Liver (tissue), 9 donors: ENCODE data around the gene MED12L. TPM values are rescaled to one million over a fixed set of nuclear protein-coding genes. Genes with fewer than 3 reads are reported as not detected.

Experiments
- DNase-seq: peaks from one replicate; pipeline ENCODE4 v3.0.0-alpha.2; 2017; ENCODE audit warnings: low spot score
- H3K27ac ChIP-seq, 2 donors: one replicate each; pipeline ENCODE4 v1.7.0; 2013; ENCODE audit warnings: inconsistent platforms in 2 of 2, low read length in 2 of 2, control low read depth in 1 of 2, low read depth in 1 of 2, mild to moderate bottlenecking in 1 of 2
- H3K27me3 ChIP-seq, 4 donors: one replicate each; pipeline versions ENCODE4 v1.6.1 to v1.7.0; 2013; ENCODE audit warnings: low read length in 3 of 4, inconsistent platforms in 1 of 4, mild to moderate bottlenecking in 1 of 4, moderate library complexity in 1 of 4; ENCODE audit not compliant: control insufficient read depth in 4 of 4, insufficient read depth in 4 of 4
- H3K36me3 ChIP-seq, 4 donors: one replicate each; pipeline versions ENCODE4 v1.6.1 to v1.7.0; 2013; ENCODE audit warnings: low read length in 3 of 4, mild to moderate bottlenecking in 3 of 4, low read depth in 1 of 4, moderate library complexity in 1 of 4; ENCODE audit not compliant: control insufficient read depth in 4 of 4, insufficient read depth in 3 of 4
- H3K4me1 ChIP-seq, 4 donors: one replicate each; pipeline versions ENCODE4 v1.6.1 to v1.7.0; 2013; ENCODE audit warnings: low read length in 3 of 4, mild to moderate bottlenecking in 3 of 4, moderate library complexity in 1 of 4; ENCODE audit not compliant: control insufficient read depth in 4 of 4, insufficient read depth in 4 of 4
- H3K4me3 ChIP-seq, 3 donors: one replicate each; pipeline versions ENCODE4 v1.6.1 to v1.7.0; 2013; ENCODE audit warnings: low read length in 3 of 3, control low read depth in 1 of 3, low read depth in 1 of 3, mild to moderate bottlenecking in 1 of 3
- H3K9ac ChIP-seq, 2 donors: one replicate each; pipeline ENCODE4 v1.7.0; 2013; ENCODE audit warnings: low read length in 2 of 2, mild to moderate bottlenecking in 2 of 2, moderate library complexity in 2 of 2, control low read depth in 1 of 2, low read depth in 1 of 2
- H3K9me3 ChIP-seq, 4 donors: one replicate each; pipeline versions ENCODE4 v1.6.1 to v1.7.0; 2013; ENCODE audit warnings: low read length in 3 of 4; ENCODE audit not compliant: control insufficient read depth in 4 of 4
- ATF3 ChIP-seq: IDR thresholded peaks from 2 replicates; pipeline ENCODE4 v1.6.1; 2016; ENCODE audit warnings: antibody characterized with exemption
- EGR1 ChIP-seq, 2 donors: IDR thresholded peaks; 2 replicates each; pipeline ENCODE4 v1.6.1; 2016 to 2018; ENCODE audit warnings: antibody characterized with exemption in 2 of 2, low read depth in 2 of 2
- FOXA1 ChIP-seq: IDR thresholded peaks from 2 replicates; pipeline ENCODE4 v1.6.1; 2016; ENCODE audit warnings: antibody characterized with exemption
- FOXA2 ChIP-seq: IDR thresholded peaks from 2 replicates; pipeline ENCODE4 v1.6.1; 2016; ENCODE audit warnings: antibody characterized with exemption
- GABPA ChIP-seq, 2 donors: IDR thresholded peaks in 1 of 2; conservative IDR thresholded peaks in 1 of 2; 2 replicates each; pipeline ENCODE4 v1.6.1; 2016; ENCODE audit warnings: antibody characterized with exemption in 2 of 2, mild to moderate bottlenecking in 1 of 2, moderate library complexity in 1 of 2
- HNF4A ChIP-seq, 2 donors: conservative IDR thresholded peaks; 2 replicates each; pipeline ENCODE4 v1.6.1; 2016; ENCODE audit warnings: antibody characterized with exemption in 2 of 2, mild to moderate bottlenecking in 2 of 2
- HNF4G ChIP-seq: IDR thresholded peaks from 2 replicates; pipeline ENCODE4 v1.6.1; 2016; ENCODE audit warnings: antibody characterized with exemption
- JUND ChIP-seq, 2 donors: IDR thresholded peaks; 2 replicates each; pipeline ENCODE4 v1.6.1; 2016; ENCODE audit warnings: antibody characterized with exemption in 2 of 2
- NR2F2 ChIP-seq: IDR thresholded peaks from 2 replicates; pipeline ENCODE4 v1.6.1; 2016; ENCODE audit warnings: antibody characterized with exemption
- RAD21 ChIP-seq, 2 donors: IDR thresholded peaks; 2 replicates each; pipeline ENCODE4 v1.6.1; 2016; ENCODE audit warnings: antibody characterized with exemption in 2 of 2, mild to moderate bottlenecking in 2 of 2
- RXRA ChIP-seq, 2 donors: IDR thresholded peaks; 2 replicates each; pipeline ENCODE4 v1.6.1; 2017 to 2018; ENCODE audit warnings: antibody characterized with exemption in 2 of 2, mild to moderate bottlenecking in 1 of 2
- SP1 ChIP-seq: IDR thresholded peaks from 2 replicates; pipeline ENCODE4 v1.6.1; 2018; ENCODE audit warnings: antibody characterized with exemption, mild to moderate bottlenecking
- TAF1 ChIP-seq: conservative IDR thresholded peaks from 2 replicates; pipeline ENCODE4 v1.6.1; 2016; ENCODE audit warnings: antibody characterized with exemption, mild to moderate bottlenecking
- YY1 ChIP-seq: IDR thresholded peaks from 2 replicates; pipeline ENCODE4 v1.6.1; 2016; ENCODE audit warnings: antibody characterized with exemption, mild to moderate bottlenecking
- ZBTB33 ChIP-seq: IDR thresholded peaks from 2 replicates; pipeline ENCODE4 v1.6.1; 2016; ENCODE audit warnings: antibody characterized with exemption
- WGBS: extraction: QIAGEN DNeasy Blood & Tissue Kit; methylation state at CpG from one replicate; pipeline ENCODE4 v1.1.7; 2013; 5-methylcytosine and 5-hydroxymethylcytosine counted together
- polyA plus RNA-seq, 2 donors: library from polyadenylated mRNA; stranded (reverse) in 1 of 2; unstranded in 1 of 2; fragments of 200-250 nt in 1 of 2; fragments of >200 nt in 1 of 2; fragmentation: Nextera tagmentation in 1 of 2; extraction: Ambion mirVana in 1 of 2; gene quantifications; one replicate each; pipeline versions ENCODE4 v1.2.1 to v1.2.3, GENCODE V29; 2013 to 2015
- total RNA-seq, 2 donors: library from RNA; depleted of rRNA; stranded (reverse); fragments of >200 nt; gene quantifications; one replicate each; pipeline ENCODE4 v1.2.3, GENCODE V29; 2014
- TF ChIP-seq, protein P1 (sequence below): IDR thresholded peaks from 2 replicates; pipeline ENCODE4 v1.6.1; 2016; ENCODE audit warnings: antibody characterized with exemption, mild to moderate bottlenecking
- TF ChIP-seq, protein P2 (sequence below): IDR thresholded peaks from 2 replicates; pipeline ENCODE4 v1.6.1; 2016; ENCODE audit warnings: antibody characterized with exemption
- TF ChIP-seq, protein P3 (sequence below): fragments of 150-350 bp; IDR thresholded peaks from 2 replicates; pipeline ENCODE4 v1.5.1; 2017; ENCODE audit warnings: improper control_type of control experiment, low read depth, low read length; ENCODE audit not compliant: missing input control
- donor health status: healthy.
- donor health status: healthy.
- donor health status: healthy.
- donor health status: healthy.
- donor health status: healthy.

The MED12L gene
- total and polyA plus RNA-seq, 4 donors, result 0.02 to 2.1 (median 0.49) TPM

DNA sequence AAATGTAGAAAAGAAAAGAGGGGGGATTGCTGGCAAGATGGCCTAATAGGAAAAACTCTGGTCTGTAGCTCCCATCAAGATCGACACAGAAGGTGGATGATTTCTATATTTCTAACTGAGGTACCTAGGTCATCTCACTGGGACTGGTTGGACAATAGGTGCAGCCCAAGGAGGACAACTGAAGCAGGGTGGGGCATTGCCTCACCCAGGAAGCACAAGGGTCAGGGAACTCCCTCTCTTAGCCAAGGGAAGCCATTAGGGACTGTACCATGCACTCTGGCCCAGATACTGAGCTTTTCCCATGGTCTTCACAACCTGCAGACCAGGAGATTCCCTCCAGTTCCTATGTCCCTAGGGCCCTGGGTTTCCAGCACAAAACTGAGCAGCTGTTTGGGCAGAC lies 398.0 kb downstream of the MED12L start:
- 93% methylated on average over 1 of the region's 1 CpG for WGBS
- Histone ChIP-seq H3K4me3 (no peak overlapping the region), H3K27ac (no peak overlapping the region), H3K27me3 (no peaks in the 10 kb centered on the region), H3K4me1 (no peaks in the 10 kb centered on the region), H3K9me3 (peaks cover 0 to 8% (median 0%) of the 10 kb centered on the region in 4 donors), H3K9ac (no peak overlapping the region), H3K36me3 (no peaks in the 10 kb centered on the region)
- TF ChIP-seq NR2F2, result no peak
- TF ChIP-seq, protein P1, sequence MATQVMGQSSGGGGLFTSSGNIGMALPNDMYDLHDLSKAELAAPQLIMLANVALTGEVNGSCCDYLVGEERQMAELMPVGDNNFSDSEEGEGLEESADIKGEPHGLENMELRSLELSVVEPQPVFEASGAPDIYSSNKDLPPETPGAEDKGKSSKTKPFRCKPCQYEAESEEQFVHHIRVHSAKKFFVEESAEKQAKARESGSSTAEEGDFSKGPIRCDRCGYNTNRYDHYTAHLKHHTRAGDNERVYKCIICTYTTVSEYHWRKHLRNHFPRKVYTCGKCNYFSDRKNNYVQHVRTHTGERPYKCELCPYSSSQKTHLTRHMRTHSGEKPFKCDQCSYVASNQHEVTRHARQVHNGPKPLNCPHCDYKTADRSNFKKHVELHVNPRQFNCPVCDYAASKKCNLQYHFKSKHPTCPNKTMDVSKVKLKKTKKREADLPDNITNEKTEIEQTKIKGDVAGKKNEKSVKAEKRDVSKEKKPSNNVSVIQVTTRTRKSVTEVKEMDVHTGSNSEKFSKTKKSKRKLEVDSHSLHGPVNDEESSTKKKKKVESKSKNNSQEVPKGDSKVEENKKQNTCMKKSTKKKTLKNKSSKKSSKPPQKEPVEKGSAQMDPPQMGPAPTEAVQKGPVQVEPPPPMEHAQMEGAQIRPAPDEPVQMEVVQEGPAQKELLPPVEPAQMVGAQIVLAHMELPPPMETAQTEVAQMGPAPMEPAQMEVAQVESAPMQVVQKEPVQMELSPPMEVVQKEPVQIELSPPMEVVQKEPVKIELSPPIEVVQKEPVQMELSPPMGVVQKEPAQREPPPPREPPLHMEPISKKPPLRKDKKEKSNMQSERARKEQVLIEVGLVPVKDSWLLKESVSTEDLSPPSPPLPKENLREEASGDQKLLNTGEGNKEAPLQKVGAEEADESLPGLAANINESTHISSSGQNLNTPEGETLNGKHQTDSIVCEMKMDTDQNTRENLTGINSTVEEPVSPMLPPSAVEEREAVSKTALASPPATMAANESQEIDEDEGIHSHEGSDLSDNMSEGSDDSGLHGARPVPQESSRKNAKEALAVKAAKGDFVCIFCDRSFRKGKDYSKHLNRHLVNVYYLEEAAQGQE, result no peak
- no peak for TF ChIP-seq TAF1
- no peak for TF ChIP-seq ZBTB33
- TF ChIP-seq RXRA (IDR thresholded peaks at IDR 0.05), result no peak
- no peak for TF ChIP-seq GABPA (IDR thresholded peaks at IDR 0.05 in 1 of 2, conservative IDR thresholded peaks at IDR 0.05 in 1 of 2)
- no peak for TF ChIP-seq RAD21 (IDR thresholded peaks at IDR 0.05)
- no peak for TF ChIP-seq YY1
- no peak for TF ChIP-seq SP1
- no peak for TF ChIP-seq HNF4G
- no peak for TF ChIP-seq FOXA1
- TF ChIP-seq, protein P2, sequence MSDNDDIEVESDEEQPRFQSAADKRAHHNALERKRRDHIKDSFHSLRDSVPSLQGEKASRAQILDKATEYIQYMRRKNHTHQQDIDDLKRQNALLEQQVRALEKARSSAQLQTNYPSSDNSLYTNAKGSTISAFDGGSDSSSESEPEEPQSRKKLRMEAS, result no peak
- no peak for TF ChIP-seq ATF3
- no peak for TF ChIP-seq FOXA2
- DNase-seq, result no peak

DNA sequence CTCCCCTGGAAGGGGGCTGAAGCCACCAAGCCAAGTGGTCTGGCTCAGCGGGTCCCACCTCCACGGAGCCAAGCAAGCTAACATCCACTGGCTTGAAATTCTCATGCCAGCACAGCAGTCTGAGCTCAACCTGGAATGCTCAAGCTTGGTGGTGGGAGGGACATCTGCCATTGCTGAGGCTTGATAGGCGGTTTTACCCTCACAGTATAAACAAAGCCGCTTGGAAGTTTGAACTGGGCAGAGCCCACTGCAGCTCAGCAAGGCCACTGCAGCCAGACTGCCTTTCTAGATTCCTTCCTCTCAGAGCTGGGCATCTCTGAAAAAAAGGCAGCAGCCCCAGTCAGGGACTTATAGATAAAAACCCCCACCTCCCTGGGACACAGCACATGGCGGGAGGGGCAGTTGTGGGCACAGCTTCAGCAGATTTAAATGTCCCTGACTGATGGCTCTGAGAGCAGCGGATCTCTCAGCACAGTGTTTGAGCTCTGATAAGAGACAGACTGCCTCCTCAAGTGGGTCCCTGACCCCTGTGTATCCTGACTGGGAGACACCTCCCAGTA lies 398.6 kb downstream of the MED12L start:
- no peak overlapping the region for H3K4me3 ChIP-seq
- no peaks in the 10 kb centered on the region for H3K27me3 ChIP-seq
- no peak for DNase-seq
- WGBS, result 74% methylated on average over 6 of the region's 6 CpGs
- H3K27ac ChIP-seq, result no peak overlapping the region
- peaks cover 0 to 8% (median 0%) of the 10 kb centered on the region in 4 donors for H3K9me3 ChIP-seq
- H3K4me1 ChIP-seq, result no peaks in the 10 kb centered on the region
- no peak overlapping the region for H3K9ac ChIP-seq
- TF ChIP-seq NR2F2 (no peak), JUND (IDR thresholded peaks at IDR 0.05) (no peak), ATF3 (no peak), HNF4A (conservative IDR thresholded peaks at IDR 0.05) (no peak), HNF4G (no peak), EGR1 (IDR thresholded peaks at IDR 0.05; ENCODE audit: low read depth in 2 of 2) (no peak), FOXA2 (no peak), RXRA (IDR thresholded peaks at IDR 0.05) (no peak), RAD21 (IDR thresholded peaks at IDR 0.05) (no peak), SP1 (no peak), TAF1 (no peak), GABPA (IDR thresholded peaks at IDR 0.05 in 1 of 2, conservative IDR thresholded peaks at IDR 0.05 in 1 of 2) (no peak), FOXA1 (no peak)
- TF ChIP-seq, protein P1, result no peak
- TF ChIP-seq, protein P3, sequence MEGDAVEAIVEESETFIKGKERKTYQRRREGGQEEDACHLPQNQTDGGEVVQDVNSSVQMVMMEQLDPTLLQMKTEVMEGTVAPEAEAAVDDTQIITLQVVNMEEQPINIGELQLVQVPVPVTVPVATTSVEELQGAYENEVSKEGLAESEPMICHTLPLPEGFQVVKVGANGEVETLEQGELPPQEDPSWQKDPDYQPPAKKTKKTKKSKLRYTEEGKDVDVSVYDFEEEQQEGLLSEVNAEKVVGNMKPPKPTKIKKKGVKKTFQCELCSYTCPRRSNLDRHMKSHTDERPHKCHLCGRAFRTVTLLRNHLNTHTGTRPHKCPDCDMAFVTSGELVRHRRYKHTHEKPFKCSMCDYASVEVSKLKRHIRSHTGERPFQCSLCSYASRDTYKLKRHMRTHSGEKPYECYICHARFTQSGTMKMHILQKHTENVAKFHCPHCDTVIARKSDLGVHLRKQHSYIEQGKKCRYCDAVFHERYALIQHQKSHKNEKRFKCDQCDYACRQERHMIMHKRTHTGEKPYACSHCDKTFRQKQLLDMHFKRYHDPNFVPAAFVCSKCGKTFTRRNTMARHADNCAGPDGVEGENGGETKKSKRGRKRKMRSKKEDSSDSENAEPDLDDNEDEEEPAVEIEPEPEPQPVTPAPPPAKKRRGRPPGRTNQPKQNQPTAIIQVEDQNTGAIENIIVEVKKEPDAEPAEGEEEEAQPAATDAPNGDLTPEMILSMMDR, result no peak
- TF ChIP-seq, protein P2, result no peak
- H3K36me3 ChIP-seq, result no peaks in the 10 kb centered on the region
